T47D (cell line): ENCODE data around the gene ABCB11.
"Not testable (repeated sequence)": the region's sequence is repeated elsewhere in the genome, so short reads cannot be mapped to it uniquely, and the experiment has no call there.

Experiments
- DNase-seq, 2 experiments: peaks; one replicate each; pipeline versions ENCODE4 v3.0.0 to v3.0.0-alpha.2; 2011 to 2012; ENCODE audit warnings: low read depth in 1 of 2, low spot score in 1 of 2
- JUND ChIP-seq: IDR thresholded peaks from 2 replicates; pipeline ENCODE4 v1.6.1; 2012; ENCODE audit warnings: low read depth
- in situ Hi-C: cut with HindIII; loops from 2 replicates; pipeline ENCODE4 v1.10.0; 2016; ENCODE audit warnings: low sequenced_read_pairs, low pct_unique_long_range_greater_than_20kb

Gene ABCB11

DNA sequence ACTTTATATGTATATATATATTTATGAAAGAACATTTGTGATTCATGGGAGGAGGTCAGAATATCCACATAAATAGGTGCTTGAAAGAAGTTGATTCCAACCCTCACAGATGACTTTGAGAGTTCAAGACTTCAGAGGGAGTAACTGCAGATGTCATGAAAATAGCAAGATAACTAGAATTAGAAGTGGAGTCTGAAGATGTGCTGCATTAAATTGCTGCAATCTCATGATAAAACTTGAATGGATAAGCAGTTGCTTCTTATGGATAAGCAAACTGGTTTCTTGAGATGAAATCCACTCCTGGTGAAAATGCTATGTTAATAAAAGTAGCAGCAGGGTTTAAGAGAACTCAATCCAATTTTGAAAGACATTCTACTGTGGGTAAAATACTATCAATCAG lies 89.8 kb downstream of the ABCB11 start:
- in situ Hi-C loops = no loop called here
- no peak for DNase-seq
- TF ChIP-seq JUND = no peak

- in situ Hi-C loops = no loop called here
- DNase-seq = no peak
- no peak for TF ChIP-seq JUND
Measured at GRCh38 chr2:168939918-168940317, 91.2 kb downstream of the ABCB11 start.

- DNase-seq = no peak
- in situ Hi-C loops = no loop called here
- no peak for TF ChIP-seq JUND
Measured at GRCh38 chr2:168939061-168939460, 92.1 kb downstream of the ABCB11 start.

- no peak for DNase-seq
- TF ChIP-seq JUND = no peak
- in situ Hi-C loops = no loop called here
Measured at GRCh38 chr2:168935810-168936581, 95.1 kb downstream of the ABCB11 start.

DNA sequence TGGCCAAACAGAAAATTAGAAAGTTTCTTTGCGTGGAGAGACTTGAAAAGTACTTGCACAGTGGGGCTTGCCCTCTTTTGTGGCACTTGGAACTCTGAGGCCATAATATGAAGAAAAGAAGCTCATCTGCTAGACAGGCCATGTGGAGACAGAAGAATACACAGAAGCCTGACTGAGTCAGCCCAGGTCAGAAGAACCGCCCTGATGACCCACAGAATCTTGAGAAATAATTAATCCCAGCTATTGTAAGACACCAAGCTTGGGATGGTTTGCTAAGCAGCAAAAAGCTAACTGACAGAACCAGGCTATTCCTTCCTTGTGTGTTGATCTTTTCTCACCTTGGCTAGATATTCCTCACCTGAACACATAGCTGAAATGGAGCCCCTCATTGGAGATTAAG lies 96.3 kb downstream of the ABCB11 start:
- no peak for TF ChIP-seq JUND
- in situ Hi-C loops = no loop called here
- no peak for DNase-seq

- in situ Hi-C loops, DNase-seq: not testable (repeated sequence)
Measured at GRCh38 chr2:168932174-168932573, 99.0 kb downstream of the ABCB11 start.

DNA sequence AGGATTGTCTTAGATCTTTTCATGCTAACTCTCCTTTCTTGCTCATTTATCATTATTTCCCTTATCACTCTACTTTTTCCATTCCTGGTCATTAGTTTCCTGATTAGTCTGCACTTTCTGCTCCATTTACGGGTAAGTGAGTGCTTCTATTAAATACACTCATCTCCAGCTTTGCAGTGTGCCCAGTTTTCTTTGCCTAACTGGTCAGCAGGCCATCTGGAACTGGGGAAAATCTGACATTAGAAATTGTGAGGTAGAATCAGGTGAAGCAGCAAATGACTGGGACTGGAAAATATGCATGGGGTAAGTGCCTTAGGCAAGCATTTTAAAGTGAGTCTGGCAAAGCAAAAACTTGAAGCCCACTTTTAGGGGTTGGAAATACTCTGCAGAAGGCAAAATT lies 100.9 kb downstream of the ABCB11 start:
- DNase-seq = no peak
- no peak for TF ChIP-seq JUND
- in situ Hi-C loops = no loop called here

GRCh38 chr2:168929031-168929430 lies 102.1 kb downstream of the ABCB11 start:
- DNase-seq = no peak
- in situ Hi-C loops = no loop called here
- no peak for TF ChIP-seq JUND

GRCh38 chr2:168928113-168928831 lies 102.9 kb downstream of the ABCB11 start:
- no peak for DNase-seq
- no peak for TF ChIP-seq JUND
- in situ Hi-C loops = no loop called here

DNA sequence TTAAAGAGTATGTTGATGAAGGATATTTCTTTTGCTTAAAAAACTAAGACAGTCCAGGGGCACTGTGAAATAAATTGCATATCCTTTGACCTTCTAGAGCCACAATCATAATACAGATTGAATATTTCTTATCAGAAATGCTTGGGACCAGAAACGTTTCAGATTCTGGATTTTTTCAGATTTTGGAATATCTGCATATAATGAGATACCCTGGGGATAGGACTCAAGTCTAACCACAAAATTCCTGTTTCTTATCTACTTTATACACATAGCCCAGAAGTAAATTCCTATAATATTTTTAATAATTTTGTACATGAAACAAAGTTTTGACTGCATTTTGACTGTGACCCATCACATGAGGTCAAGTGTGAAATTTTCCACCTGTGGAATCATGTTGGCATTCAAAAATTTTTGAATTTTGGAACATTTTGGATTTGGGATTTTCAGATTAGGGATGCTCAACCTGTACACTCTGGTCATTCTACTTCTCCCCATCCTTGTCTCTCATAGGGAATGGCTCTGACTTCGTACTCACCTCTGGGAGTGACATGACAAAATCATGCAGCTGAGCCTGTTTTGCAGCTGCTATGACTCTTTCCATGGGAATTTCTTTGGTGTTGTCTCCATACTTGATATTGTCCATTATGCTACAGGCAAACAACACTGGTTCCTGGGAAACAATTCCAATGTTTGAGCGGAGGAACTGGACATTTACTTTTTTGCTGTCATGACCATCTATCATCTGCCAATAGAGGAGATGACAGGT lies 104.3 kb downstream of the ABCB11 start:
- DNase-seq = peak in 1 of 2 experiments; percentile 26
- in situ Hi-C loops = no loop called here
- no peak for TF ChIP-seq JUND

DNA sequence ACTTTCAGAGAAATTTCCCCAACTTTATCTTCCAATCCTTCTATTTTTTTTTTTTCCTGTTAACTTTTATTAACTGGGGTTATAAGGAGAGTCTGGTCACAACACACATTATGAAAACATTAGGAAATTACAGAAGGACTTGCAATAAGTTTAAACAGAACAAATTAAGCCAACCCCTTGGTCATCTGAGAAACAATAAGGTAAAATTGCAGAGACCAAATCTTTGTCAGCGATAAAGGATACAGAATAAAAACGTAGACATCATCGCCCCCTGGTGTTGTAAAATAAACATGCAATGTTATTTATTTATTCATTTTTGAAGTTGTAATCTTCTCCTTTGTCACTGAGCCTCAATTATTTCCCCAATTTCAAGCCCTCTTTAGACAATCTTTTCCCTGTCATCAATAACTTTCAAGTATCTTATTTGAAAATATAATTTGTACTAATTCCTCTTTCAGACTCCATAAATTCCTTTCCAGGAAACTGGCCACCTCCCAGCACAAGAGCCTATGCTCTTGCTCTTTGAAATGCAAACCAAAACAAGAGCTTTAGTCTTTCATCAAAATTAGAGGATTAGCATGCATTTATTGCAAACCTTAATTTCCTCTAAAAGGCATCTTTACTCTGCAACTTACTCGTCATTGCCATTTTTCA lies 110.5 kb downstream of the ABCB11 start:
- DNase-seq = peak in 1 of 2 experiments; percentile 45
- in situ Hi-C loops = no loop called here
- TF ChIP-seq JUND = no peak

DNA sequence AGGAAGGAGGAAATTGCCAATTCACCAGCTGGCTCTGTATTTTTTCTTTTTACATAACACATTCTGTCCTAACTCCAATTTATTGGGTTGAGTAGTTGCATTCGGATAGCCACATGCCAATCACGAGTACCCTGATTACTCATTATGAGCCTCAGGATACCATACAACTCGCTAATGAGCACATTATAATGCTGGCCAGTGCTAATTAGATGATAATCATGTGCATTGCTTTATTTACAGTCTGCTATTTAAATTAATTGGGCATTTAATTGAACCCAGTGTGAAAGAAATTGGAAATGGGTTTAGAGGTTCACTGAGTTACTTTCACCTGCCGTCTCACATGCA lies 114.8 kb downstream of the ABCB11 start:
- no peak for TF ChIP-seq JUND
- in situ Hi-C loops = no loop called here
- no peak for DNase-seq
